Keratinocyte (primary cell): ENCODE data around the gene C10orf71. TPM values are rescaled to one million over a fixed set of nuclear protein-coding genes. Genes with fewer than 3 reads are reported as not detected.

Experiments used
- DNase-seq: peaks from one replicate; pipeline ENCODE4 v3.0.0-alpha.2; 2011; ENCODE audit warnings: low read depth, missing footprints, low spot score
- FAIRE-seq: peaks from 2 replicates; lab custom pipeline; 2011; peaks lifted over from hg19 to GRCh38; lab: Jason Lieb, UNC
- H2AFZ ChIP-seq: 2 replicates; pipeline ENCODE4 v1.6.0; 2012; ENCODE audit warnings: low read length, control low read depth, inconsistent platforms; ENCODE audit not compliant: control insufficient read depth
- H3K27ac ChIP-seq: 2 replicates; pipeline ENCODE4 v1.5.1; 2011; ENCODE audit warnings: low read length; ENCODE audit not compliant: control insufficient read depth, insufficient read depth
- H3K27me3 ChIP-seq: 3 replicates; pipeline ENCODE4 v1.6.0; 2011; ENCODE audit warnings: low read length; ENCODE audit not compliant: control insufficient read depth, insufficient read depth; ENCODE audit errors: extremely low read depth
- H3K36me3 ChIP-seq, 2 experiments: 2 replicates in 1 of 2; 3 replicates in 1 of 2; pipeline ENCODE4 v1.5.1; 2011; ENCODE audit warnings: low read length in 2 of 2, mild to moderate bottlenecking in 1 of 2; ENCODE audit not compliant: control insufficient read depth in 2 of 2, insufficient read depth in 2 of 2; ENCODE audit errors: extremely low read depth in 1 of 2
- H3K4me1 ChIP-seq: 3 replicates; pipeline ENCODE4 v1.5.1; 2011; ENCODE audit warnings: low read length; ENCODE audit not compliant: control insufficient read depth, insufficient read depth; ENCODE audit errors: extremely low read depth
- H3K4me2 ChIP-seq: 3 replicates; pipeline ENCODE4 v1.6.0; 2011; ENCODE audit warnings: low read depth, low read length; ENCODE audit not compliant: control insufficient read depth, insufficient read depth; ENCODE audit errors: extremely low read depth
- H3K4me3 ChIP-seq, 3 experiments: fragments of 200-600 bp in 1 of 3; sonication (generic) in 1 of 3; 2 replicates in 2 of 3; 3 replicates in 1 of 3; pipeline ENCODE4 v1.5.1; 2011 to 2016; ENCODE audit warnings: low read length in 3 of 3, mild to moderate bottlenecking in 3 of 3, control low read depth in 2 of 3, inconsistent platforms in 1 of 3, low read depth in 1 of 3, mixed read lengths in 1 of 3, mixed run types in 1 of 3, moderate library complexity in 1 of 3; ENCODE audit not compliant: control insufficient read depth in 2 of 3, insufficient read depth in 2 of 3; ENCODE audit errors: extremely low read depth in 1 of 3
- H3K79me2 ChIP-seq: 2 replicates; pipeline ENCODE4 v1.6.0; 2012; ENCODE audit warnings: low read length; ENCODE audit not compliant: control insufficient read depth, insufficient read depth
- H3K9ac ChIP-seq: 3 replicates; pipeline ENCODE4 v1.6.0; 2011; ENCODE audit warnings: low read length; ENCODE audit not compliant: control insufficient read depth, insufficient read depth; ENCODE audit errors: extremely low read depth
- H3K9me1 ChIP-seq: 3 replicates; pipeline ENCODE4 v1.6.0; 2011; ENCODE audit warnings: low read length; ENCODE audit not compliant: control insufficient read depth, insufficient read depth; ENCODE audit errors: extremely low read depth
- H3K9me3 ChIP-seq: 2 replicates; pipeline ENCODE4 v1.5.1; 2012; ENCODE audit warnings: low read depth, low read length; ENCODE audit not compliant: control insufficient read depth
- H4K20me1 ChIP-seq: 3 replicates; pipeline ENCODE4 v1.6.0; 2011; ENCODE audit warnings: low read length; ENCODE audit not compliant: control insufficient read depth, insufficient read depth; ENCODE audit errors: extremely low read depth
- EZH2 ChIP-seq: IDR thresholded peaks from one replicate; pipeline ENCODE4 v1.6.1; 2012; ENCODE audit warnings: inconsistent platforms, mild to moderate bottlenecking, low read length, moderate library complexity
- dilution Hi-C: fragments of 300-500 bp; cut with MboI; formaldehyde crosslinking; loops from one replicate; pipeline ENCODE4 v1.7.0; 2020; ENCODE audit warnings: low sequenced_read_pairs; ENCODE audit not compliant: extremely low pct_ligation_motif_present
- polyA plus RNA-seq, 5 experiments: library from polyadenylated mRNA; depleted of rRNA in 3 of 5; stranded (reverse) in 3 of 5; stranded (forward) in 1 of 5; unstranded in 1 of 5; fragments of >200 nt; gene quantifications; 1 replicate in 1 of 5; 2 replicates in 3 of 5; 3 replicates in 1 of 5; pipeline versions ENCODE4 v1.2.1 to v1.2.3, GENCODE V29; 2011 to 2012; ENCODE audit warnings: missing spikeins in 2 of 5, low read depth in 1 of 5, low replicate concordance in 1 of 5
- TF ChIP-seq, protein P1 (sequence below), 3 experiments: IDR thresholded peaks in 1 of 3; conservative IDR thresholded peaks in 1 of 3; optimal IDR thresholded peaks in 1 of 3; 2 replicates in 2 of 3; 3 replicates in 1 of 3; pipeline versions ENCODE3 to v1.5.1; 2011; ENCODE audit warnings: low read length in 3 of 3, mild to moderate bottlenecking in 3 of 3, moderate library complexity in 2 of 3, control low read depth in 1 of 3, inconsistent platforms in 1 of 3; ENCODE audit not compliant: insufficient read depth in 2 of 3; ENCODE audit errors: extremely low read depth in 1 of 3

The C10orf71 gene
- polyA plus RNA-seq, 1 donor (not counting 4 experiments of a cell fraction or from before 2014, with no cell fraction given), result not detected

DNA sequence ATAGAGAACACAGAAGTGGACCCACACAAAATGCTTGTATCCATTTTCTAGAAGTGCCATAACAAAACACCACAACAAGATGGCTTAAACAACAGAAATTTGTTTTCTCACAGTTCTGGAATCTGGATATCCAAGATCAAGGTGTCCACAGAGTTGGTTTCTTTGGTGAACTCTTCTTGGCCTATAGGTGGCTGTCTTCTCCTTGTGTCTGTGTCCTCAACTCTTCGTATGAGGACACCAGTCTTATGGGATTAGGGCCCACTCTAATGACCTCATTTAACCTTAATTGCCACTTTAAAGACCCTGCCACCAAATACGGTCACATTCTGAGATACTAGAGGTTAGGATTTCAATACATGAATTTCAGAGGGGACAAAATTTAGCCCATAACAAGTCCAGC lies 30.8 kb upstream of the C10orf71 start:
- Histone ChIP-seq H3K27me3 (no peaks in the 10 kb centered on the region), H3K4me1 (no peaks in the 10 kb centered on the region), H4K20me1 (no peaks in the 10 kb centered on the region), H3K4me3 (no peak overlapping the region), H3K9me3 (no peaks in the 10 kb centered on the region), H3K9ac (no peak overlapping the region), H3K36me3 (no peaks in the 10 kb centered on the region), H3K27ac (no peak overlapping the region), H3K79me2 (no peaks in the 10 kb centered on the region), H3K9me1 (no peaks in the 10 kb centered on the region), H3K4me2 (no peak overlapping the region), H2AFZ (no peak overlapping the region)
- DNase-seq (no peak), FAIRE-seq (no peak)
- TF ChIP-seq, protein P1, sequence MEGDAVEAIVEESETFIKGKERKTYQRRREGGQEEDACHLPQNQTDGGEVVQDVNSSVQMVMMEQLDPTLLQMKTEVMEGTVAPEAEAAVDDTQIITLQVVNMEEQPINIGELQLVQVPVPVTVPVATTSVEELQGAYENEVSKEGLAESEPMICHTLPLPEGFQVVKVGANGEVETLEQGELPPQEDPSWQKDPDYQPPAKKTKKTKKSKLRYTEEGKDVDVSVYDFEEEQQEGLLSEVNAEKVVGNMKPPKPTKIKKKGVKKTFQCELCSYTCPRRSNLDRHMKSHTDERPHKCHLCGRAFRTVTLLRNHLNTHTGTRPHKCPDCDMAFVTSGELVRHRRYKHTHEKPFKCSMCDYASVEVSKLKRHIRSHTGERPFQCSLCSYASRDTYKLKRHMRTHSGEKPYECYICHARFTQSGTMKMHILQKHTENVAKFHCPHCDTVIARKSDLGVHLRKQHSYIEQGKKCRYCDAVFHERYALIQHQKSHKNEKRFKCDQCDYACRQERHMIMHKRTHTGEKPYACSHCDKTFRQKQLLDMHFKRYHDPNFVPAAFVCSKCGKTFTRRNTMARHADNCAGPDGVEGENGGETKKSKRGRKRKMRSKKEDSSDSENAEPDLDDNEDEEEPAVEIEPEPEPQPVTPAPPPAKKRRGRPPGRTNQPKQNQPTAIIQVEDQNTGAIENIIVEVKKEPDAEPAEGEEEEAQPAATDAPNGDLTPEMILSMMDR (optimal IDR thresholded peaks at IDR 0.05 in 1 of 3, IDR thresholded peaks at IDR 0.05 in 1 of 3, conservative IDR thresholded peaks at IDR 0.05 in 1 of 3; ENCODE audit: extremely low read depth in 1 of 3, insufficient read depth in 2 of 3, low read length in 3 of 3), result no peak
- no peak for TF ChIP-seq EZH2
- dilution Hi-C loops, result no loop called here

- H3K27me3 ChIP-seq, result no peaks in the 10 kb centered on the region
- no peak overlapping the region for H3K27ac ChIP-seq
- H3K9me3 ChIP-seq, result no peaks in the 10 kb centered on the region
- no peak overlapping the region for H2AFZ ChIP-seq
- TF ChIP-seq EZH2, result no peak
- TF ChIP-seq, protein P1 (optimal IDR thresholded peaks at IDR 0.05 in 1 of 3, IDR thresholded peaks at IDR 0.05 in 1 of 3, conservative IDR thresholded peaks at IDR 0.05 in 1 of 3; ENCODE audit: extremely low read depth in 1 of 3, insufficient read depth in 2 of 3, low read length in 3 of 3), result no peak
- H3K4me2 ChIP-seq, result no peak overlapping the region
- H3K4me3 ChIP-seq, result no peak overlapping the region
- H3K9me1 ChIP-seq, result no peaks in the 10 kb centered on the region
- DNase-seq, result no peak
- no peak for FAIRE-seq
- H3K36me3 ChIP-seq, result no peaks in the 10 kb centered on the region
- H3K4me1 ChIP-seq, result no peaks in the 10 kb centered on the region
- H3K79me2 ChIP-seq, result no peaks in the 10 kb centered on the region
- no peak overlapping the region for H3K9ac ChIP-seq
- no peaks in the 10 kb centered on the region for H4K20me1 ChIP-seq
- dilution Hi-C loops, result no loop called here
These were observed 29.4 kb upstream of the C10orf71 start for GRCh38 chr10:49269523-49269922.
